ENCODE data around the gene CDADC1. TPM values are rescaled to one million over a fixed set of nuclear protein-coding genes. Genes with fewer than 3 reads are reported as not detected.

The CDADC1 gene
- polyA plus RNA-seq, 1 of the 3 experiments (the other 2 are of a cell fraction) = 3.5 TPM

- Histone ChIP-seq H3K27me3 (ENCODE audit: insufficient read depth) (no peaks in the 10 kb centered on the region), H3K9me3 (no peaks in the 10 kb centered on the region), H3K9ac (no peak overlapping the region), H2AFZ (ENCODE audit: low read depth) (no peak overlapping the region), H3K4me1 (ENCODE audit: control insufficient read depth in 1 of 2, insufficient read depth in 2 of 2, low read depth in 1 of 2, low read length in 1 of 2) (no peaks in the 10 kb centered on the region), H3F3A (replicated peaks; ENCODE audit: insufficient read depth) (no peaks in the 10 kb centered on the region), H3K4me3 (ENCODE audit: low read depth in 2 of 2, low read length in 1 of 2) (no peak overlapping the region), H3K9me2 (no peaks in the 10 kb centered on the region), H3K4me2 (no peak overlapping the region), H4K20me1 (ENCODE audit: insufficient read depth) (no peaks in the 10 kb centered on the region), H3K27ac (ENCODE audit: low read depth in 2 of 2, low read length in 1 of 2) (no peak overlapping the region), H3K36me3 (replicated peaks in 1 of 2; ENCODE audit: control insufficient read depth in 1 of 2, insufficient read depth in 2 of 2, low read length in 1 of 2) (peaks cover 9 to 41% of the 10 kb centered on the region in 2 experiments), H3K79me2 (ENCODE audit: insufficient read depth) (no peaks in the 10 kb centered on the region)
- CTCF ChIA-PET = interaction anchor here (1.1 to 2.7 kb wide), 2 partner anchors 15 to 341 kb away, joined by 3 to 12 read pairs; no protein-coding TSS in a partner anchor
- no peak for DNase-seq
- TF ChIP-seq PBX3 (IDR thresholded peaks at IDR 0.05) (no peak), YY1 (IDR thresholded peaks at IDR 0.05; ENCODE audit: low read depth) (no peak), JUND (IDR thresholded peaks at IDR 0.05) (no peak), MAX (IDR thresholded peaks at IDR 0.05; ENCODE audit: low read depth) (no peak), GATA2 (CRISPR knock-in tag; IDR thresholded peaks at IDR 0.05) (no peak), FOSL2 (IDR thresholded peaks at IDR 0.05; ENCODE audit: borderline replicate concordance, low read depth) (no peak), CHD2 (IDR thresholded peaks at IDR 0.05; ENCODE audit: low read length, partially characterized antibody) (no peak), EZH2phosphoT487 (IDR thresholded peaks at IDR 0.05; ENCODE audit: borderline replicate concordance, low read depth) (no peak), IRF3 (IDR thresholded peaks at IDR 0.05; ENCODE audit: low read depth, low read length) (no peak), TAF1 (IDR thresholded peaks at IDR 0.05; ENCODE audit: borderline replicate concordance, low read depth, low read length) (no peak), TCF12 (IDR thresholded peaks at IDR 0.05) (no peak), ZBTB33 (IDR thresholded peaks at IDR 0.05; ENCODE audit: borderline replicate concordance, low read depth) (no peak), RXRA (IDR thresholded peaks at IDR 0.05; ENCODE audit: borderline replicate concordance, low read depth) (no peak), FOXM1 (IDR thresholded peaks at IDR 0.05; ENCODE audit: low read depth) (no peak), GABPA (IDR thresholded peaks at IDR 0.05; ENCODE audit: low read depth) (no peak), REST (IDR thresholded peaks at IDR 0.05; ENCODE audit: low read depth, low read length) (no peak), POLR2AphosphoS5 (IDR thresholded peaks at IDR 0.05; ENCODE audit: low read depth, low read length) (no peak), RAD21 (IDR thresholded peaks at IDR 0.05; ENCODE audit: low read length) (no peak), USF2 (IDR thresholded peaks at IDR 0.05; ENCODE audit: borderline replicate concordance, low read depth, low read length) (no peak), RCOR1 (IDR thresholded peaks at IDR 0.05; ENCODE audit: low read length) (no peak)
- WGBS (ENCODE audit: low lambda C conversion rate) = 97% methylated on average over 2 of the region's 2 CpGs
- POLR2A ChIA-PET = no interaction called here
Observed at GRCh38 chr13:49265822-49266221, 18.1 kb downstream of the CDADC1 start.

All from SK-N-SH (cell line).